HG02840 (cell line): ENCODE results near the gene RGS19.
"Not testable (repeated sequence)": the region's sequence is repeated elsewhere in the genome, so short reads cannot be mapped to it uniquely, and the experiment has no call there.

ENCODE experiments used
- ATAC-seq: cut with Tn5 transposase; IDR thresholded peaks from one replicate; pipeline ENCODE4 v1.9.1; 2021; ENCODE audit warnings: mild to moderate bottlenecking, moderate library complexity, moderate number of reproducible peaks; ENCODE audit not compliant: unreplicated experiment, low FRiP score

Gene RGS19

DNA sequence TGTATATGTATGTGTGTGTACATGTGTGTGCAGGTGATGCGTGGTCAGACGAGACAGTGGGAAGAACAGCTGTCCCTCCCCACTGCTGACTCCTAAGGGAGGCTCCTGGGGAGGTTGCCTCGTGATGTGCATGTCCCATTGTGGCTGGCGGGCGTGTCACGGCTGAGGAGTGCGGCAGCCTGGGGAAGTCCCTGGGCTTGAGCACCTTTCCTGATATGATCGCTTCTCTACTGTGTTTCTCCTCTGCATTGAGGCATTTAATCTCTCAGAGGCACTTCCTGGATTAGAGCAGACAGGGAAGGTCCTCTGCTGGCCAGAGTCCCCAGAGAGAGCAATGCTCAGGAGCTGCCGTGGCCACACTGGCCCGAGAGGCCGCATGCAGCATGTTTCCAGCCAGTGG is 16.6 kb upstream of the RGS19 start:
- ATAC-seq: no peak

DNA sequence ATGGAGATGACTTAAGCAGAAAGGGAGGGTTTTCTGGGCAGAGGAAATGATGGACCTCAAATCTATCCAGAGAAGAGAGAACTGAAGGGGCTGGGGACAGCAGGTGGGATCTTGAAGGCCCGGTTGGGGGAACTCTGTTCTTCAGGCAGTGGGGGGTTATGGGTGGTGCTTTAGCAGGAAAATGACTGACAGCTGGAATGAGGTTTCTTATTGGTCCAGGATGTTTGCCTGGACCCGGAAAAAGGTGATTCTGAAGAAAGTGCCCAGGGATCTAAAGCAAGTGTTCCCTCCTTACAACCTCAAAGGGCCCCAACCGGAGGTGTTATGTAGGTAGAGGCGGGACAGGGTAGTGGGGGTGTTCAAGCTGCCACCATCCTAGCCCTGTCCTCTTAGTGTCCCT is 16.1 kb upstream of the RGS19 start:
- no peak for ATAC-seq

DNA sequence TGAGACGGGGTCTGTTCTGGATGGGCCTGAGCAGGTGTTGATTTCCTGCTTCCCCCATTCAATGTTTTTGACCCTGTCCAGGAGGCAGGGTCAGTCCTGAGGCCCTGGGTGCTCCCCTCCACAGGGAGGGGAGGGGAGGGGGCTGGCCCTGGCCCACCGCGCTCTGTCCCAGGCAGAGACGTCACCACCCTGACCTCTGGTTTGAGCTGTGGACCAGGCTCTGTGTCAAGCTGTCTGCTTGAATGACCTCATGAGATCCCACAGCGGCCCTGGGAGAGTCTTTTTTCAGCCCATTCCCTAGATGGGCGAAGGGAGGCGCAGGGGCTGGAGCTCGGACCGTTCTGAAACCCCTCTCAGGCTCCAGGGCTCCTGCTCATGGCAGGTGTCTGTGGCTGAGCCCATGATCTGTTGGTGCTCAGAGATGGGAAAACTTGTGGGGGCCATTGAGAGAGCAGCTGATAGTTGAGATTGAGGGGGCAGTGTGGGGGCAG is 13.7 kb upstream of the RGS19 start:
- ATAC-seq: no peak

DNA sequence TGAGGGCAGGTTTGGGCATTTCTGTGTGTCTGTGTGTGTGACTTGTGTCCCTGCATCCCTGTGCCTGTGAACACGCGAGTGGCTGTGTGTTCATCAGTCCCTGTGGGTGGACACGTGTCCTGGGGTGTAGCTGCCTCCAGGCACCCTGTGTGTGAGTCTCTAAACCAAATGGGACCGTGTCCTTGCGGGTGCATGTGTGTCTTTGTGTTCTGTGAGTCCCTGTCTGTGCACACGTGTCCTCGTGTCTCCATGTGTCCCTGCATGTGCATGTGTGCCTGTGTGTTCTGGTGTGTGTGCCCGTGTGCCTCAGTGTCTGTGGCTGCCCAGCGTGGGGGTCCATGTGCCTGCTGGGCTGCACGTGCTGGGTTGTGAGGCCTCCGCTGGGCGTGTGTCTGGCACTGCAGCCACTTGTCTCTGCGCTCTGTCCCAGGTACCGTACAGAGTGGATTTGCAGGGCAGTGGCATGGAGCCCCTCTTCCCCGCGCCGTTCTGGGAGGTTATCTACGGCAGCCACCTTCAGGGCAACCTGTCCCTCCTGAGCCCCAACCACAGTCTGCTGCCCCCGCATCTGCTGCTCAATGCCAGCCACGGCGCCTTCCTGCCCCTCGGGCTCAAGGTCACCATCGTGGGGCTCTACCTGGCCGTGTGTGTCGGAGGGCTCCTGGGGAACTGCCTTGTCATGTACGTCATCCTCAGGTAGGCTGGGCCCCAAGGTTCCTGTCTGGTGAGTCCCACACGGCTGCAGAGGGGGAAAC is 13.1 kb upstream of the RGS19 start:
- no peak for ATAC-seq

DNA sequence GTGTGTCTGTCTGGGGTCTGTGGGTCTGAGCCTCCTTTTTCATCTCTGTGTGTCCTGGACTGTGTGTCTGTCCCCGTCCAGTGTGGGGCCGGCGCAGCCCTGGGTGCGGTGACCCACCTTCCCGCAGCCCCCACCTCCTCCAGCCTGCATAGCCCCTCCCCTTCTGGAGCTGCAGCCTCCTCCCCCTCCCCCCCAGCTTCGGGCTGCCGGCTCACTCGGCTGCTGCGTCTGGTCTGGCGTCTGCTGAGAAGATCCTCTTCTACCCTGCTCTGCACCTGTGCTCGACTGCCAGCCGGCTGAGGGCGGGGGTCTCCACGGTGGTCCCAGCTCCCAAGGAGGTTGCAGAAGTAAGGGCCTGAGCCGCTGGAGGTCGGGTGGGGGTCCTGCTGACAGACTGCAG is 12.5 kb upstream of the RGS19 start:
- ATAC-seq: no peak

DNA sequence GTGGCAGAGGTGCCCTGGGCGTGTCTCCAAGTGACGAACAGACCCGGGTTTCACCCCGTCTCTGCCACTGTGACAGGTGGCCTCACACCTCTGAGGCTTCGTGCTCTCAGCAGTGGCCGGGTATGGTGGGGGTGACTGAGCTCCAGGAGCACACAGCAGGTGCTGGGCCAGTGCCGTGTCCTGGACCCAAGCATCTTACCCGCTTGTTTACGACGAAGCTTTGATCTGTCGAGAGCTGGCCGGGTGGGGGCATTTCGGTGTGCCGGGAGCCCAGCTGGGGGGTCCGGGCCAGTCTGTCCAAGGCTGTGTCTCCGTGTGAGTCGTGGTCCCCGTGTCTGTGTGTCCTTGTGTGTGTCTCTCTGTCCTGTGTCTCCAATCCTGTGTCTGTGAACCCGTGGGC is 12.0 kb upstream of the RGS19 start:
- no peak for ATAC-seq

DNA sequence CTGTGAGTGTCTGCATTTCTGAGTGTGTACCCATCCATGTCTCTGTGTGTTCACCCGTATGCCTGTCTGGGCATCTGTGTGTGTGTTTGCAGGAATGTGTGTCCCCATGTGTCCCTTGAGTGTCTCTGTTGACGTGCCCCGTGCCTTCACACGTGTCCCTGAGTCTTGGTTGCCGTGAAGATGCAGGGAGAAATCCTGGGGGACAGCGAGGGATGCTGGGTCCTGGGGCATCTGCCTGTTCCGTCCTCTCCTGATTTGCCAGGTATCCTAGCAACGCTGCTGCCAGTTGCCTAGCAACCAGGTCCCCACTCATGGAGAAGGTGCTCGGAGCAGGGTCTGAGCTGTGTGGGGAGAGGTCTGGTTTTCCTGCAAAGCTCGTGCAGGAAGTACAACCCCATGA is 10.8 kb upstream of the RGS19 start:
- no peak for ATAC-seq

DNA sequence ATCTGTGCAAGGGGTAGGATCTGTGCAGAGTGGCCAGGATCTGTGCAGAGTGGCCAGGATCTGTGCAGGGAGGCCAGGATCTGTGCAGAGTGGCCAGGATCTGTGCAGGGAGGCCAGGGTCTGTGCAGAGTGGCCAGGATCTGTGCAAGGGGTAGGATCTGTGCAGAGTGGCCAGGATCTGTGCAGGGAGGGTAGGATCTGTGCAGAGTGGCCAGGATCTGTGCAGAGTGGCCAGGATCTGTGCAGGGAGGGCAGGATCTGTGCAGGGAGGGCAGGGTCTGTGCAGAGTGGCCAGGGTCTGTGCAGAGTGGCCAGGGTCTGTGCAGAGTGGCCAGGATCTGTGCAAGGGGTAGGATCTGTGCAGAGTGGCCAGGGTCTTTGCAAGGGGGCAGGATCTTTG is 9.3 kb upstream of the RGS19 start:
- ATAC-seq: not testable (repeated sequence)

DNA sequence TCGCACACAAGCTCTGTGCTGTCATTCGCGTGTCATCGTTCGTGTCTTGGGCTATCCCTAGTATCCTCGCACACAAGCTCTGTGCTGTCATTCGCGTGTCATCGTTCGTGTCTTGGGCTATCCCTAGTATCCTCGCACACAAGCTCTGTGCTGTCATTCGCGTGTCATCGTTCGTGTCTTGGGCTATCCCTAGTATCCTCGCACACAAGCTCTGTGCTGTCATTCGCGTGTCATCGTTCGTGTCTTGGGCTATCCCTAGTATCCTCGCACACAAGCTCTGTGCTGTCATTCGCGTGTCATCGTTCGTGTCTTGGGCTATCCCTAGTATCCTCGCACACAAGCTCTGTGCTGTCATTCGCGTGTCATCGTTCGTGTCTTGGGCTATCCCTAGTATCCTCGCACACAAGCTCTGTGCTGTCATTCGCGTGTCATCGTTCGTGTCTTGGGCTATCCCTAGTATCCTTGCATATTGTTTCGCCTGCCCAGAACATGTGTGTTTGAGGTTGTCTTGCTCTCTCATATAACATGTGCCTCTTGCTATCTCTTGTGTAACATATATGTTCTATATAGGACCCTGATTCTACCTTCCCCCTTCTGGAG is 8.0 kb upstream of the RGS19 start:
- not testable (repeated sequence) for ATAC-seq

DNA sequence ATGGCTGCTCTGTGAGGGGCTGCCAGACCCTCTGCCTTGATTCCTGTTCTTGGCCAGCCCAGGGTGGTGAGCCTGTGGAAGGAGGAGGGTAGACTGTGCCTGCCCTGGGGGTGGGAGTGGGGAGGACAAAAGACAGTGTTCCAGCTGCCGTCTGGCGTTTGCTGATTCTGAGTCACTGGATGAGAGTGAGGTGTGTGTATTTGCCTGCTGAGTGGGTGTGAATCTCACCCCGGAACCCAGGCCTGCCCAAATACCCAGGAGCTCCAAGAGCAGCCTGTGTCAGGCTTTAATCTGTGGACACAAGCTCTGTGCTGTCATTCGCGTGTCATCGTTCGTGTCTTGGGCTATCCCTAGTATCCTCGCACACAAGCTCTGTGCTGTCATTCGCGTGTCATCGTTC is 7.5 kb upstream of the RGS19 start:
- ATAC-seq: no peak

DNA sequence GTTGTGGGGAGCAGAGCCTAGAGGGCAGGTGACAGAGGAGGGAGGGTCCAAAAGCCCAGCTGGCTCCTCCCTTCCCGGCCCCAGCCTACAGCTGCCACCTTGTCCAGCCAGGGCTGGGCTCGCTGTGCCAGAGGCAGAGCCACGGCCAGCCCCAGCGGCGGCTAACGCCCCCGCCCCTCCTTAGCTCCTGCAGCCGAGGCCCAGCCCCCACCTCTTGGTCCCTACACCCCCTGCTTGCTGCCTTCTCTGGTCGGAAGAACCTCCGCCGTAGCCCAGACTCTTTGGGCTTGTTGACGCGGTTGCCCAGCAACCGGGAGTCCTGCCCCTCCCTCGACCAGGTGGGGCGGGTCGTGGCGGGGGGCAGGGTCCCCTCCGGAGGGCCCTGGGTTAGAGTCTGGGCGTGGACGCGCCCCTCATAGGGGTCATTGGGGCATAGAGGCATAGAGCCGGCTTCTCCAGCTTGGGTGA is 5.4 kb upstream of the RGS19 start:
- no peak for ATAC-seq

DNA sequence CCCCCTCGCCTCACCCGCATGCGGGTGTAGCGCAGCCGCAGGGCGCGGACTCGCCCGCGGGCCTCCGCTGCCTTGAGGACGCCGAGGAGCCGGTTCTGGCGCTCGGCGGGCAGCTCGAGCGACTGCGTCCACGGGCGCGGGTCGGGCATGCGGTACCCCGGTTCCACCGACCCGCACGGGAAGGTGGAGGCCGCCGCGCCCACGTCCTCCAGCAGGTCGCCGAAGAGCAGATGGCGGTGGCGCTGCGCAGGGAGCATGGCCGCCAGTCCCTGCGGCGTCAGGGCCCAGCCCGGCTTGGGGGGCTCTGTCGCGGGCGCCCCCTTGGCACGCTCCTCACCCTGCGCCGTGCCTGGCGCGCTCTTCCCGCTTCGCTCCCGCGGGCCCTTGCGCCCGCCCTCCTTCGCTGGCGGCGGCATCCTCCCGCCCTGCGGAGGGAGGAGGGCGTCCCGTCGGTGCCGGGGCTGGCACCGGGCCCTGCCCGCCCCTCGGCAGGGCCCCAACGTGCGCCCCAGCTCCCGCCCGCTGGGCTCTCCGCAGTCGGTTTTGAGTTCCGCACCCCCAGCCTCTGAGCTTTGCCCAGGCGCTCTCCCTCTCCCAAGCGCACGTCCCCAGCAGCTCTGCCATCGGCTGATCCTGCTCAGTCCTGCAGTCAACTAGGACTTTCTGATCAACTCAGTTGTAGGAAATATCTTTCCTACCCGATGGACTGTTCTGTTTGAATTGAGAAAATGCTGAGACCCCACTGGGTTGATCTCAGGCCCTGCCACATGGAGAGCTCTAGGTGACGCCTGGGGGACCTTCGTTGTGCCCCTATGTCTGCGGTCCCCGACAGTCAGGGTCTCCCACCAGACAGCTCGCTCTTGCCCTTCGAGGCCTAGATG is 4.7 kb upstream of the RGS19 start, which contains the start of gene LKAAEAR1:
TSS of gene LKAAEAR1 (minus strand) at position 595 of the 881 bp plus-strand sequence. CDS start at position 416, 179 bp downstream.
- no peak for ATAC-seq

DNA sequence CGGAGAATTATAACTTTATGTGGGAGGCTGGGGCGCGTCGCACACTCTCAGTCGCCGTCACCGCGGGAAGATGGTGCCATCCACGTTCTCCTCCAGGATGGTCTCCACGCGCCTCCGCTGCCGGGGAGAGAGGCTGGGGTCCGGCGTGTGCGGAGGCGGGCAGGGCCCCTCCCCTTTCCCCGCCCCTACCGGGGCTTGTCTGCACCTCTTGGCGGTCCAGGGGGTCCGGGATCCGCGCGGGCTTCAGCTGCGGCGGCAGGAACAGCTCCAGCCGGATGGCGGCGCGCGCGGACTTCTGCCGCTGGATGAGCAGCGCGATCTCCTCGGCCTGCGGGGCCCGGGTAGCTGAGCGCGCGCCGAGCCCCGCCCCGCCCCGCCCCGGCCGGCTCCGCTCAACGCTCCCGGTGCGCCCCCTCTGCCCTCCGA is 4.1 kb upstream of the RGS19 start:
- no peak for ATAC-seq

DNA sequence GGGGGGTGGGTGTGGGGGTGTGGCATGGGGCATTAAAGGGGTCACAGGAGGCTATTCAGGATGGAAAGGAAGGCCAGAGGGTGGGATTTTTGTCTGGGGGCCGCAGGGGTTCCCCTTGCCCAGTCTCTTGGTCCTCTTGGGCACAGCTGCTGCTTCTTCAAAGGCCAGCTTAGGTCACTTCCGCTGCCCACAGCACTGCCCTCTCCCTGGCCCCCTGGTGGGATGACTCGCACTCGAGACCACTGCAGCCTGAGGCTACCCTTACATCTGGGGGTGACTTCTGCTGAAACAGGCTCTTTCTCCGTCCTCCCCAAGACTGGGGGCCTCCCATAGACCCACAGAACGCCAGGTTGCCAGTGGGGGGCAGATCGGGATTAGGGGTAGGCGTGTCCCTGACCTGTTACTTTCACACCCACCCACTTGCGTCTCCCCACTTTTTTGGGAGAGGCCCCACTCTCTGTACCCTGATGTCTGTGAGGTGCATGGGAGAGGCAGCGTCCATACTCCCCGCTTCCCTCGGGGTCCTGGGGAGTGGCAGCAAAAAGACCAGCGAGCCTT is 3.6 kb upstream of the RGS19 start:
- no peak for ATAC-seq

DNA sequence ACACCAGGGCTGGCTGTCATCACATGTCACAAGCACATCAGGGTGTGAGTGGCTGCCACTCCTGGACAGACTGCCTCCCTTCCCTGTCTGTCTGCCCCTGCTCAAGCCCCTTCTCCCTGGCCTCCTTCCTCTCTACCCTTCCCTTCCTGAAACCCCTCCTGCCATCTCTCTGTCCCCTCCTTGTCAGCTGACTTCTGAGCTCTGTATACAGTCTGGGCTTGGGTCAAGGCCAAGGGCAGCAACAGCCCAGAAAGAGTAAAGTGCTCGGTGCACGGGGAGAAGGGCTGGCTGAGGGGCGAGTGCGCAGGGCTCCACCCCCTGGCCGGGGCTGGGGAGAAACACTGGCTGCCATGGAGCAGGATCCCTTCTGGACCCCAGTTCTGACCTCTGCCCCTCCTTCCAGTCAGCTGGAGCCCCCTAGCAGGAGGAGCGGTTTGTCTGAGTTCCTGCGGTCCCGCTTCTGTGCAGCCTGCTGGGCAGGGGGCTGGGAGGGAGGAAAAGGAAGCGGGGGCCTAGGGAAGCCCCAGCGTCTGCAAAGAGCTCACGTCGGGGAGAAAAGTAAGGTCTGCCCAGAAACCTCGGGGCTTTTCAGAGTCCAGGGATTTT is 2.9 kb upstream of the RGS19 start:
- ATAC-seq: no peak

DNA sequence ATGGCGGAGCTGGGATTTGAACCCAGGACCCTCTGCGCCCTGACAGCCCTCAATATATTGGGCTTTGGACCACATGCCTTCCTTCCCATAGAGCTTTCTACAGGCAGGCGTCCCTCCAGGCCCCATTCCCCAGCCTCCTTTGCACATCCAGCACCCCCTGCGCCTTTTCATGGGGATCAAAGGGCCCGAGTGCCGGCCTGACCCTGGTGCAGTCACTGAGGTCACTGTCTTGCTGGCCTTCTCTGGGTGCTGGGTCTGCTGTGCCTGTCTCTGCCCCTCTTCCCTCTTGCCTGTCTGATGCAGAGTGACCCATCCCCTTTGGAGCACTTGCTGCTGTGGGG is 2.3 kb upstream of the RGS19 start:
- ATAC-seq: no peak

DNA sequence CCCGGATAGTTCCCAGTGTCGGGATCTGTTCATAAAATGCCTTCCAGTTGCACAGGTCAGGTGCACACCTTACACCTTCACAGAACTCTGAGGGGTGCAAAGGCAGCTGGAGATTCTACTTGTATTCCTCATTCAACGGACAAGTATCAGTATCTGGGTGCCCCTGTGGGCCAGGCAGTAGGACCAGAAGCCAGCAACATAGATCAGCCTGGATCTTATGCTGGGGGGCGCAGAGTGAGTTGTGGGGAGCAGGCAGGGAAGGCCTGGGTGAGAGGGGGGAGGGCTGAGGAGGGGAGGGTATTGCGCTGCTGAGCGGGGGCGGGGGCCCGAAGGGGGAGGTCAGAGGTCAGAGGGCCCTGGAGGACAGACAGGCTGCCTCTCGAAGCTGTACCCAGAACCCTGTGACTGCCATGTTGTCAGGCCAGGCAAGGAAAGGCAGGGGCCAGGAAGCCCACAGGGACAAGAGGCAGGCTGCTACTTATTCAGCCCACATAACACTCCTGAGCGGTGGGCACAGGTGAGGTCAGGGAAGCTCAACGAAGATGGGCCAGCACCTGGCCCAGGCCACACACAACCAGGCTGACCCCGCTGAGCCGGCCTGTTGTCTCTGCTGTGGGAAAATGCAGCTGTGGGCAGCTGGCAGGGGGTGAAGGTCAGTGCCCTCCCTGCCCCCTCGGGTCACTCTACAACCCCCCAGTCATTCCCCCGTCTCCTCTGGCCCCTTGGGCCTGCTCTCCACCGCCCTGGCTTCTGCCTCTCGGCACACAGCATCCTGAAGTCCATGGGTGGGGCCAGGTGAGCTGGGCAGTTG is 1.7 kb upstream of the RGS19 start:
- no peak for ATAC-seq

DNA sequence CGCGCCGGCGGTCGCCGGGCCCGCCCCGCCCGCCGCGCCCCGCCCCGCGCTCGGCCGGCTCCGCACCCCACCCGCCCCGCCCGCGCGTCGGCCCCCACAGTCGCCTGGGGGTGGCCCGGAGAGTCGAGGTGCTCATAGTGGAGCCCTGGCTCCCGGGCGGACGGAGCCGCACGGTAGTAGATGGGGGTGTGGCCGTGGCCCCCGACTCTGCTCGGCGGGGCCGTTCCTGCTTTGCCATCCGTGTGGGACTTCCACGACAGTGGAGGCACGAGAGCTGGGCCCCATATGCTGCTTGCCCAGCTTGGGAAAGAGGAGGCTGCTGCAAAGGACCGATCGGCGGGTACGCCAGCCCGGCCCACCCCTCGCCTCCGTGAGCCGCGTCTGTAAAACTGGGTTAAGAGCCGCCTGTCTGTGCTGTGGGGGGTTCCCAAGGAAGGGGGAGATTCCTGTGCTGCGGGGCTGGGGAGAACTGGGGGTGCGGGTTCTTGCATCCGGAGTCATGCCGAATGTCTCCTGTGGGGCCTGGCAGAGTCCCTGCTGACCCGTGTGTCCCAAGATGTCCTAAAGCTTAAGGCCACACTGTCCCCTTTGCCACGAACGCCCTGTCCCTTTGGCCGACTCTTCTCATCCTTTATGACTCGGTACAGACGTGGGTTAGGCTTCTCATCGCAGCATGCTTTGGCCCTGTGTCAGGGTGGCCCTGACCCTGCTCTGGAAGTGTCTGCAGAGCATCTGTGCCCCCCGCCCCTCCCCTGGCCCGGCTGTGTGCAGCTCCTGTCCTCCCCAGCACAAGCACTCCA is 895 bp upstream of the RGS19 start, which contains the start of gene OPRL1:
TSS of gene OPRL1 (plus strand) at position 70 of the 800 bp plus-strand sequence. CDS start 12,639 bp downstream, outside the sequence.
- no peak for ATAC-seq

DNA sequence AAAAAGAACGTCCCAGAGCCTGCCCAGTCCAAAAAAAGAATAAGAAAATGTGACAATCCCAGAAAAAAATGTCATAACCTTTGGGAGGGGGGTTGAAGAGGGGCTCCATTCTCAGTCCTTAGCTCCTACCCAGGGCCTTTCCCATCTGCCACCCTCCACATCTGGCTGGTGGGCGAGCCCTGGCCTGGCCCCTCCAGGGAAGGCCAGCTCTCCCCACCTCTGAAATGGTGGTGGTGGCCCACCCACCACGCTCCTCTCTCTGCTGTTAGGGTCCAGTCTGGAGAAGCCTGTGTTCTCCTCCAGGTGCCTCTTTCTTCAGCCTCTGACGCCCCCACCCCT is 415 bp downstream of the RGS19 start:
- ATAC-seq: no peak
